Right lobe of liver (tissue), 6 donors: ENCODE results near the gene EEFSEC. TPM values are rescaled to one million over a fixed set of nuclear protein-coding genes. Genes with fewer than 3 reads are reported as not detected.
A peak's percentile ranks its signal among the peaks of the same experiment; 100 is the strongest.

ENCODE experiments used
- ATAC-seq, 4 donors: fragments of 200-7000 bp; cut with Tn5 transposase; one replicate each; pipeline ENCODE4 v1.9.1; 2020; ENCODE audit warnings: mild to moderate bottlenecking in 4 of 4, moderate library complexity in 4 of 4
- DNase-seq, 3 donors: peaks; one replicate each; pipeline ENCODE4 v3.0.0-alpha.2; 2020
- H3K27ac ChIP-seq, 3 donors: fragments of 200-600 bp; one replicate each; pipeline ENCODE4 v1.8.0; 2022
- H3K27me3 ChIP-seq, 2 donors: fragments of 200-600 bp; one replicate each; pipeline ENCODE4 v1.8.0; 2022
- H3K36me3 ChIP-seq, 4 donors: fragments of 200-600 bp; sonication (generic) in 1 of 4; one replicate each; pipeline versions ENCODE4 v1.5.1 to v1.8.0; 2017 to 2022; ENCODE audit warnings: control low read depth in 1 of 4
- H3K4me1 ChIP-seq, 4 donors: fragments of 200-600 bp; sonication (generic) in 1 of 4; one replicate each; pipeline versions ENCODE4 v1.5.1 to v1.8.0; 2017 to 2022; ENCODE audit warnings: control low read depth in 1 of 4
- H3K4me3 ChIP-seq, 3 donors: fragments of 200-600 bp; one replicate each; pipeline ENCODE4 v1.8.0; 2022
- H3K9me3 ChIP-seq, 4 donors: fragments of 200-600 bp; sonication (generic) in 1 of 4; one replicate each; pipeline versions ENCODE4 v1.5.1 to v1.8.0; 2017 to 2022; ENCODE audit warnings: control low read depth in 1 of 4
- CTCF ChIP-seq, 4 donors: fragments of 200-600 bp in 3 of 4; fragments of 450-650 bp in 1 of 4; IDR thresholded peaks; one replicate each; pipeline versions ENCODE4 v1.5.1 to v1.8.0; 2016 to 2022; ENCODE audit warnings: antibody characterized with exemption in 4 of 4, mild to moderate bottlenecking in 2 of 4
- POLR2A ChIP-seq: fragments of 450-650 bp; IDR thresholded peaks from one replicate; pipeline ENCODE4 v1.6.1; 2017; ENCODE audit warnings: antibody characterized with exemption, mild to moderate bottlenecking
- WGBS: methylation state at CpG from one replicate; pipeline ENCODE4 v1.1.6; 2018; ENCODE audit warnings: low coverage, low lambda C conversion rate; ENCODE audit not compliant: insufficient coverage; ENCODE audit errors: missing lambda C conversion rate; 5-methylcytosine and 5-hydroxymethylcytosine counted together
- intact Hi-C, 2 donors: fragments of 100-400 bp; cut with DNase I; formaldehyde crosslinking; loops; one replicate each; pipeline versions ENCODE4 v1.11.2 to v1.14.1; 2022
- total RNA-seq, 6 experiments: library from RNA; depleted of rRNA in 2 of 6; stranded (reverse); fragments of >200 nt in 2 of 6; fragmentation: NEBNext Ultra II Directional in 3 of 6; extraction: Animal tissue kit (Norgen Biotek cat#: 25700) in 3 of 6; gene quantifications; one replicate each; pipeline versions ENCODE4 v1.1.0 to v1.2.4, GENCODE V29; 2016 to 2023
- donor health status: DM: no; HTN: yes; CAD: no.
- donor health status: DM: no; HTN: no; CAD: no.
- donor health status: DM: no; HTN: no; CAD: no.
- donor health status: DM: no; HTN: yes; CAD: no.
- donor health status: DM: no; HTN: yes; CAD: no.

Gene EEFSEC
- total RNA-seq, 6 experiments from 2014 or later, result 10.1 to 24.0 (median 13.4) TPM

GRCh38 chr3:128215290-128215689, 62.0 kb downstream of the EEFSEC start:
- no peaks in the 10 kb centered on the region for H3K9me3 ChIP-seq
- no peak overlapping the region for H3K27ac ChIP-seq
- no peaks in the 10 kb centered on the region for H3K4me1 ChIP-seq
- no peak for ATAC-seq
- no peaks in the 10 kb centered on the region for H3K27me3 ChIP-seq
- H3K36me3 ChIP-seq, result no peaks in the 10 kb centered on the region
- WGBS, result 100% methylated on average over 1 of the region's 2 CpGs
- TF ChIP-seq CTCF (IDR thresholded peaks at IDR 0.05) (no peak), POLR2A (no peak)
- no peak overlapping the region for H3K4me3 ChIP-seq
- intact Hi-C loops, result no loop called here
- no peak for DNase-seq

GRCh38 chr3:128215800-128216495, 62.7 kb downstream of the EEFSEC start:
- intact Hi-C loops, result no loop called here
- no peak for ATAC-seq
- TF ChIP-seq POLR2A (no peak), CTCF (IDR thresholded peaks at IDR 0.05) (no peak)

GRCh38 chr3:128217702-128218547, 64.6 kb downstream of the EEFSEC start:
- ATAC-seq (no peak), DNase-seq (no peak)
- Histone ChIP-seq H3K4me1 (no peaks in the 10 kb centered on the region), H3K27ac (no peak overlapping the region), H3K27me3 (no peaks in the 10 kb centered on the region), H3K4me3 (no peak overlapping the region), H3K9me3 (no peaks in the 10 kb centered on the region), H3K36me3 (no peaks in the 10 kb centered on the region)
- intact Hi-C loops, result no loop called here
- TF ChIP-seq POLR2A (no peak), CTCF (IDR thresholded peaks at IDR 0.05) (no peak)
- 82% methylated on average over 4 of the region's 6 CpGs for WGBS

More at GRCh38 chr3:128215800-128216495, 62.7 kb downstream of the EEFSEC start:
- Histone ChIP-seq H3K27ac (no peak overlapping the region), H3K4me1 (no peaks in the 10 kb centered on the region), H3K9me3 (no peaks in the 10 kb centered on the region), H3K27me3 (no peaks in the 10 kb centered on the region), H3K4me3 (no peak overlapping the region), H3K36me3 (no peaks in the 10 kb centered on the region)
- no peak for DNase-seq
- WGBS, result 58% methylated on average over 4 of the region's 5 CpGs

GRCh38 chr3:128218548-128219257, 65.4 kb downstream of the EEFSEC start:
- Histone ChIP-seq H3K27ac (no peak overlapping the region), H3K4me3 (no peak overlapping the region), H3K27me3 (no peaks in the 10 kb centered on the region), H3K36me3 (no peaks in the 10 kb centered on the region), H3K4me1 (no peaks in the 10 kb centered on the region), H3K9me3 (no peaks in the 10 kb centered on the region)
- TF ChIP-seq CTCF (IDR thresholded peaks at IDR 0.05) (no peak), POLR2A (no peak)
- ATAC-seq, result peak in 1 of 4 donors; percentile 35
- DNase-seq, result no peak
- intact Hi-C loops, result no loop called here
- WGBS, result 95% methylated on average over 6 of the region's 13 CpGs
